Measurements from ENCODE around the gene TP53BP2.

The TP53BP2 gene

GRCh38 chr1:223793716-223794115 is 52.0 kb downstream of the TP53BP2 start:
- no peak for DNase-seq (ENCODE audit: low read depth)

DNA sequence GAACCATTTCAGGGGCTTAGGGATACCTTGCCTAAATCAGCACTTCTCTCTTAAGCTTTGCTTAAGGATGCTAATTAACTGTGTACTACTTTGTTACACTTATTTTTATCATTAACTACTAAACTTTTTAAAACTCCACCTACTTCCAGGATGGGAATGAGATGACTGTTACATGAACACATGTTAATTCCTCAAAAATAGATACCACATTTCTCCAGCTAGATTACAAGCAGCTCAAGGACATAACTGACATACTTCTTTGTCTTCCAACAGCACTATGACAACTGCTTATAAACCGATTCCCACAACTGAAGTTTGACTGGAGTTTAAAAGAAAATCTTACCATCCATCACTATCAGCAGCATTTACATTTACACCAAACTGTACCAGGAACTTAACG is 53.7 kb downstream of the TP53BP2 start:
- no peak for DNase-seq (ENCODE audit: low read depth)

GRCh38 chr1:223788746-223789415 is 56.9 kb downstream of the TP53BP2 start:
- DNase-seq (ENCODE audit: low read depth) = no peak

DNA sequence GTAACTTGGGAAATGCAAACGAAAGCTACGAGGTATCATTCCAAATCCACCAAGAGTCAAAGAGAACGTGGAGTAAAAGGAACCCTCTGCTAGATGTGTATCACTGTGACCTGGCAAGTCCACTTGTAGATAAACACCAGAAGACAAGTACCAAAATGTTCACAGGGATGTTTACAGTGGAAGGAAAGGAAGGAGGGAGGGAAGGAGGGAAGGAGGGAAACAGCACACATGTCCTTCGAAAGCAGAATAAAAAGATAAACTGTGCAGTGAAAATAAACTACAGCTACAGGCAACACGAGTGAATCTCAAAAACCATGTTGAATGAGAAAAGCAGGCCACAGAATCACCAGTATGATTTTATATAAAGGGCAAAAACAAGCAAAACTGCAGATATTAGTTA is 59.9 kb downstream of the TP53BP2 start:
- no peak for DNase-seq (ENCODE audit: low read depth)

DNA sequence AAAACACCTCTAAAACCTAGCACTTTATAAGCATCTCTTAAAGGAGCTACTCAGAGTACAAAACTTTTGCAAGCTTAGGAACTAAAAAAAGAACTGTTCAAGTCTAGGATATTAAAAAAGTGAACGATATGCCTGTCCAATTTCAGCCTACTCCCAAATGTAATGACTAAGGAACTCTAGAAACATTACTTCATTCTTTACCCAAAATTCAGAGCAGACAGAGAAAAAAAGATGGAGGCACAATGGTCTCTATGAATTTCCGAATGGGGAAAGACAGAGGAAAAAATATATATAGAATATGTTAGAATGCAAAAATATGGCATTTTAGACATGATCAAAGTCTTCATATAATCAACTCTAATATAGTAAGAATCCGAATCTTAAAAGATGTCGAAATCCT is 61.2 kb downstream of the TP53BP2 start:
- no peak for DNase-seq (ENCODE audit: low read depth)

DNA sequence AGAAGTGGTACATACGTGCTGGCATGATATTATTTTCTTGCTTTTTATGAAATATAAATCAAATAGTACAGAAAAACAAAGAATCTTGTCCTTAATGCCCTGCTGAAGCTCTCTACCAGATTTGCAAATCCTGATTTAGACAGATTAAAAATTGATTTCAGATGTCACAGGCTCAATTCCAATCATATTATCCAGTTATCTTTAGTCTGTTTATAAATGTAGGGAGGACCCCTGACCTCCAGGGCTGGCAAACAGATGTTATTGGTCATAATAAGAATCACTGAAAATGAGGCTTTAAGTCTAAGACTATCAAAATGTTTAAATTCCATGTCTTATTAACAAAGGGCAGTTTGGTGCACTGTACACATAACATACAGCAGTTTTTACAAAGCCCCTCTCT is 62.1 kb downstream of the TP53BP2 start:
- DNase-seq (ENCODE audit: low read depth) = no peak

DNA sequence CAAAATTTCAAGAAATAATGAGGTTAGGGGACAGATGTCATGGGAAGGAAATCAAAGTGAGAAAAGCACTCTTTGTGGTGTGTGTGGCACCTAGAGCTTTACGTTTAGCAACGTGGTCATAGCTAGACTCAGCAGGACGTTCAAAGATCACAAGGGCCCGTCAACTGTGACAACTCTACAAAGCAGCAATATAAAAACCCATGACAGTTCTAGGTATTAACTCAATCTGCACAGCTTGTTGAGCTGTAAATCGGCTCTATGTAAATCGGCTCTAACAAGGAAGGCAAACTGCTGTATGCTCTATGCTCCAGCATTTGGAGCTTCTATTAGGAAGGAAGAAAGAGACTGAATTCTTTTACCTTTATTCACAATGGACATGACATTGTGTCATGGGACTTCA is 64.8 kb downstream of the TP53BP2 start:
- no peak for DNase-seq (ENCODE audit: low read depth)

DNA sequence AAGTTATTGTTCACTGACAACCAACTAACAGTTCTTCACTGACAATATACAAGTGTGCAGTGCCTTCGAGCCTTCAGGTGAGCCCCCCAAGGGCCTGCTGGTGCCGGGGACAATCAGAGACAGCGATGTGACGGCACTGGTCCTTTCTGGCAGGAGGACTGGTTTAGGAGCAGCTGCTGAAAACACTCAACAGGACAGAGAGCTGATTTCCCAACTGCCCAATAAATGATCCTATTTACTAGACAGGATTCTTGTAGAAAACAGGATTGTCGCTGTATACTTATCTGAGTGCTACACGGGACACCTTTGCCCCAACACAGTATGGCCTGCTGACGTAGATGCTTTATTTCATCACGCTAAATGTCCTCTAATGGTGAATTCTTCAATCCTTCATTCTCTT is 65.4 kb downstream of the TP53BP2 start:
- no peak for DNase-seq (ENCODE audit: low read depth)

GRCh38 chr1:223776826-223777454 is 68.8 kb downstream of the TP53BP2 start:
- DNase-seq (ENCODE audit: low read depth) = no peak

- DNase-seq (ENCODE audit: low read depth) = no peak
Observed at GRCh38 chr1:223776075-223776814, 69.5 kb downstream of the TP53BP2 start.

GRCh38 chr1:223775711-223776074 is 70.1 kb downstream of the TP53BP2 start:
- DNase-seq (ENCODE audit: low read depth) = no peak

- DNase-seq (ENCODE audit: low read depth) = no peak
Observed at GRCh38 chr1:223775054-223775453, 70.7 kb downstream of the TP53BP2 start.

DNA sequence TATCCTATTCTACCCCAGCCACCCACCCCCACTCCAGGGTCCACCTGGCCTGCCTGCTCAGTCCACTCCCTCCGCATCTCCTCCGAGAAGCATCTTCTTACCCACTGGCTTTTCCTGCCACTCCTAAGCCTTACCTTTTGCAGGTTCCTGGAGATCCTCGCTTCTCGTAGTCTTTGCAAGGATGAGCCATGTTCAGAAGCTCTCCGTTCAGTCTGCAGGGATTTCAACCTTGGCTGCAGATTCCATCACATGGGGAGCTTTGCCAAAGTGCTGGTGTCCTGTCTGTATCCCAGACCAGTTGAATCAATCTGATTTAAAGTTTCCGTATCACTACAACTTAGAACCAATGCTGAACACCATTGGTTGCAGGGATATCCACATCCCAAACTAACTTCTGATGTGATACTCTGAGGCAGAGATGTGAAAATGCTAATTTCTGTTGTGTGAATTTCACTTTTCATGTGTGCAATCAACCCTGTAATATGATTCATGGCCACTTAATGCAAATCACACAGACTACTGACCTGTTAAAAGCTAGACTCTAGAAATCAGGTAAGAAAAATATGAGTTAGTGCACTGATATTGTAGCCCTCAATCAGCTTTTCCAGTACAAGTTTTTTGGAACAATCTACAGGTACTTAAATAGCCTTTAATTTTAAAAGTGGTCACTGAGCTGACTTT is 71.5 kb downstream of the TP53BP2 start:
- no peak for DNase-seq (ENCODE audit: low read depth)

DNA sequence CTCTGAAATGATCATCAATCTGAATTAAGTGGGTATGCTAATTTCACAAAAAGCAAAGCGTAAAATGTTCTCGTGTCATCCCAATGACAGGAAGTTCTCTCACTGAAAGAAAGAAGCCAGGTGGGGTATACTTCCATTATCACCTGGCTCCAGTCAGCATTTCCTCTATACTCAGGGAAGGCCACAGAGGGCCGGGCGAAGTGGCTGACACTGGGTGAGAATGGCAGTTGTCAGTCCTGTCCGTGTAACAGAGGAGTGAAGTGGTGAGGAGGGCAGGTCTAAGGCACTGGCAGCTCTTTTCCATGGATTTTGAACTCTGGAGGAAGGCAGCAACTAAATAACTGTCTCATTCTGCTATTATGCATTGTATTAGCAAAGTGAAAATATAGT is 73.0 kb downstream of the TP53BP2 start:
- DNase-seq (ENCODE audit: low read depth) = no peak

DNA sequence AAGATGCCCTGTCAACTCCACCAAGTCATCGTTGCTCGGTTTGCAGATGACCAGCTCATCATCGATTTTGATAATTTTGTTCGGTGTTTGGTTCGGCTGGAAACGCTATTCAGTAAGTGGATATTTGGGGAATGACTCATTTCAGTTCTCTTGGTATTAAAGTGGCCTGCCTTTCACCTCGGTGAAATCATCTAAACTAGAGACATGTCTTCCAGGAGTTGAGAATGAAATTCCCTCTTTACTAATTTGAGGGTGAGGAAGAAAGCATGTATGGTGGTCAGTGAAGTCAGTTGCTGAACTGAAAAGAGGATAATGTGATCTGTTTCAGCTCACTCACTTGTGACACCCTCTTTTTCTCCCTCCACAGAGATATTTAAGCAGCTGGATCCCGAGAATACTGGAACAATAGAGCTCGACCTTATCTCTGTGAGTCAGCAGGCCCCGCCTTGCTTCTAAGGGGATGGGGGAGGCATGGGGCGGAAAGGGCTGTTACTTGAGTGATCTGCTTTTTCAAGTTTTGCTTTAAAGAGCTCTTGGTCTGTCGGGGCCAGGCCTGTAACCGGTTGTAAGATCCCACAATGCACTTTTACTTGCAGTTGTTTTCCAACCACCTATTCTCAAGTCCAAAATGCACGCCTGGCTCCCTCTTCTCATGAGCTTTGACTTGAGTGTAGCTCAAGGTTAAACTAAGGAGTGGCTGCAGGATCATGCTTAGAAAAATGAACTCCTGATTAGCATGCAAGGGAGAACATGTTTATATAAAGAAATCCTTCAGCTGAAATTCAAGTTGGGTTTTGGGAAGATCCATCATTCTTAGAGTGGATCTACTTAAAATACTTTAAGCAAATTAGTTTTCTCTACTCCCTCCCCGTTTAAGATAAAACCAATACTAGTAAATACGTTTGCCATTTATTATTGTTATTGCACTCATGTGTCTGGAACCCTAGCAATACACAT is 73.7 kb downstream of the TP53BP2 start:
- no peak for DNase-seq (ENCODE audit: low read depth)

- no peak for DNase-seq (ENCODE audit: low read depth)
Observed at GRCh38 chr1:223771469-223771813, 74.3 kb downstream of the TP53BP2 start.

GRCh38 chr1:223770621-223771315 is 75.0 kb downstream of the TP53BP2 start:
- no peak for DNase-seq (ENCODE audit: low read depth)

GRCh38 chr1:223765719-223766340 is 79.9 kb downstream of the TP53BP2 start:
- DNase-seq (ENCODE audit: low read depth) = no peak

DNA sequence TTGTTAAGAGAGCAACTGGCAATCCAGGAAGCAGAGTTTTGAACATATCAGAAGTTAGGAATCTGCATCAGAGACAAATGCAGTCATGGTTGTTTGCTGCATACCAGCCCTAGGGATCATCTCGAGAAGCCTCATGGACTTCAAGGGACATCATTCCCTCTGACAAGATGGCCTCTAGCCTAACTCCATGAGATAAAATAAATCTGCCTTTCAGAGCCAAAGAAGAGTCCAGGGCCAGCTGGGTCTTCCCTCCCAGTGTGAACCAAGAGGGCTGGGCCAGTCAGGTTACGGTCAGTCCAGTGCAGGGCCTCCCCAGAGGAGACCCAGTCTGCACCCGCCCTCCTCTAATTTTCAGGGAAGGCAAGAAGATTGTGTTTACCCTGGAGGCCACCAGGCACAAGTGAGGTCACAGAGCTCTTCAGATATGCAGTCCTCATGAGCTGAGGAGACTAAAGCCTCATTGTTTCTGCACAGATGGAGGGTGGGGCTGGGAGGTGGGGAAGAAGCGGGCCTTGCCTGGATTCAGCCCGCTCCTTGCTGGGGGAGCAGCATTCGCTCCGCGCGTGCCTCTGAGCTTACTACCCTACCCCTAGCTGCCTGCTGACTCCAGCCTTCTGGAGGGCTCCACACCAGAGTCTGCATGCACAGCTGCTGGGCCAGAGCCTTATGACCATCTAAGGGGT is 80.6 kb downstream of the TP53BP2 start:
- DNase-seq (ENCODE audit: low read depth) = no peak

DNA sequence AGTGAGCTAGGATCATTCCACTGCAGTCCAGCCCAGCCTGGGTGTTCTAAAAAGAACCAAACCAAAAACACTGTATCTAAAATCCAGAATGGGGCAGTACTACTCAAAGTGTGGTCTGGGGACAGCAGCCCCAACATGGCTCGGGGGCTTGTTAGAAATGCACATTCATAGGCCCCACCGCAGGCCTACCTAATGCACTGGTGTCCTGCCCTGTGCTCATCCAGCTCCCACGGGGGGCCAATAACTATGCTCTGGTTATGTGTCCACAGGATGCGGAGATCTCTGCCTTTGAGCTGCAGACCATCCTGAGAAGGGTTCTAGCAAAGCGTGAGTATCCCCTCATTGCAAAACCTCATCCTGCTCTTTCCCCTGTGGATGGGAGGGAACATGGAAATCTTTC is 81.9 kb downstream of the TP53BP2 start:
- no peak for DNase-seq (ENCODE audit: low read depth)
